DMS114 treated with DMSO at 0.1 percent for 48 hours (cell line): ENCODE results near the gene CERKL.

Experiments
- DNase-seq: peaks from one replicate; lab custom pipeline; 2025; ENCODE audit not compliant: unreplicated experiment; lab: John Stamatoyannopoulos, UW

The CERKL gene

DNA sequence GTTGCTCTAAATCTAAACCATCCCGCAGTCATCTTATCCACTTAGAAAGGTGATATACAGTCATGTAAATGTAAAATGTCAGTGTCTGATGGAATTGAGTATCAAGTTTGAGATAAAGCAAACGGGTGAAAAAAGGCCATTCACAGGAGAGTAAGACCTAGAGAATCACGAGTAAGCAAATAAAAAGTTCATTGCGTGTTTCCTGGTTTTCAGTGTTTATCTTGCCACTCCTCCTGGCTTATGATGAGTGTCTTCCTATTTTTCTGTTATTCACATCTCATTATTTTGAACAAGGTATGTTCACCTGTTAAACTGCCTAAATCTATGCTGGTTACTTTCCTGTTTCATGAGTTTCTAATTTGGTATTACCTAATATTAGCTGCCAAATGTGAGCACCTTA lies 130.9 kb downstream of the CERKL start:
- DNase-seq, result no peak

DNA sequence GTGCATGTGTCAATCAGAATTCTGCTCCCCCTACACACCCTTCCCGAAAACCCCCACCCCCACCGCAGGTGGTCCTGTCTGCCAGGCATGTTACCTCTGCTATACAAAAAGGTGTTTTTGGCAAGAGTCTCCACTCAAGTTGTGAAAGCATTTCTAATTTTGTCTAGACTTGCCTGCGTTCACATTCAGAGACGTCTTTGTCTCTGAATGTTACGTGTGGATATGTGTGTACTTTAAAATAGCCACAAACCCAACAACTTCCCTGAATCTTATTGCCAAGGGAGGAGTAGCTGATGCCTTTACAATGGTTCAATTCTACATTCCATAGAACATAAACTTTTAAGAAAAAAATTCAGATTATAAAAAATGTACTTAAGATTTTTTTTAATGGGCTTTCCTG lies 133.1 kb downstream of the CERKL start:
- DNase-seq, result no peak

DNA sequence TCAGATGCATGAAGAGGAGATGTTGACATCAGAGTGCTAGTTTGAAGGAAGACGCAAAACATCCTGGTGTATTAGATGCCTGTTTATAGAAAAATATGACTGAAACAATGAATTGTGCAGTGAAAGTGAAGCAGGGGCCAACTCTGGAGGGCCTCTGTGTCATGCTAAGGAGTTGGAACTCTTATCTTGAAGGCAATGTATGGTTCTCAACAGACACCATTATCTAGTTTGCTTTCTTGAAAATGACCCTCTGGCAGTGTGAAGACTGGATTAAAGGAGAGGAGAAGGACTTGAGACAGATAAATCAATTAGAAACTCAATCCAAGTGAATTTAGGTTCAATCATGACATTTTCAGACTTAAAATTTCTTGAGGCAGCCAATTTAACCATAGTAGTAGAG lies 136.7 kb downstream of the CERKL start:
- no peak for DNase-seq

DNA sequence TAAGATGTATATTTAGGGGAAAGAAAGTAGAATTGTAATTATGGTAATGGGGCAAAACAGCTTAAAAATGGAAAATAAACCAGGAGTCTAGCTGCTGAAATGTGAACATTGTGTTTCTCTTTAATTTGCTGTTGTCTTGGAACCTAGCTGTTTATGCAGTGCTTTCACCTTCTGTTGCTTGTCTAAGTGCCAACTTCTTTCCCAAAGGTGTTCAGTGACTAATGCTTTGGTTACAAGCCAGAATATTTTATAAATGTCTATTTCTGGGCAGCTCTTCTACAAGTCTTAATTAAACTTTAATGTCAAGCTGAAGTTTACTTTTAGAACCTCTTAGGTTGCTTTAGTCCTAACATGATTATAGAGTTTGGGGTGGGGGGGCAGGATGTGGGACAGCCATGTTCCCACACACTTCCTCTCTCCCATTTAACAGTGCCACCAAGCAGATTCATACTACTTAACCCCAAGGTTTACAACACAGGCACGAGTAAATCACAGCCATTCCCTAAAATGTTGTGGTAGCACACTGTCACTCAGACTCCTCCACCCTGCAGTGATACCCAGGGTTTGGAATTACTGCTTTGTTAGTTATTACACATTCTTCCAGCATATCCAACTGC lies 139.1 kb downstream of the CERKL start:
- DNase-seq, result no peak

DNA sequence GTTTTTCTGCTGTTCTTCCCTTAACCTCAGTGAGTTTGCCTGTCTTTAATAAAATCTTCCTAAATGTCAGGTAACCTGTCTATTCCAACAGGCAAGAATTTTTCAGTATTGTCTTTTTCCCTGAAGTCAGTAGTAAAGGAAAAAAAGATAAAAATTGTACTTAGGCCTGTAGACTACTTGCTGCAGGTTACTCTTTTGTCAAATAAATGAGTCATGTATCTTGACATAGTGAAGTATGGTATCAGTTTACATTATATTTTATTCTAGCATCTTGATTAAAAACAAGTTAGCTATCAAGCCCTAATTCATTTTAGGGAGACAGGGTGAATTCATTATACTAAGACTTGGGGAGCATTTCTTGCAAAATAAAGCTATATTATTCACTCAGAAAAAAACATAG lies 139.9 kb downstream of the CERKL start:
- no peak for DNase-seq

DNA sequence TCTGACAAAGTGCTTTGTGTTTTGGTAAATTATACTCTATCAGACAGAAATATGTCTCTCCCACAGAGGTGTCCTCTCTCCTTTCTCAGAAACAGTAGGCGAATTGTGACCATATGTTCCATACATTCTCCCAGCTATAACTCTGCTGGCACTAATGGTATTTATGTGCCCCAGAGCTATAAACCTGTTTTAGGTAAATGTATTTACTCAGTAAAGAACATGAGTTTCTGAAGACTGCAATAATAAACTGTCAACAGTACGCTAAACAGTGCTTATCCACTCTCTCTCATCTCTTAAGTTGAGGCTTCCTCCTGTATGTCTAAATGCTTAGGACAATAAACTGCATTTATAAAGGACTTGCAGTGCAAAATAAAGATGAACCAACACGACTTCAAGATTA lies 141.2 kb downstream of the CERKL start:
- no peak for DNase-seq

DNA sequence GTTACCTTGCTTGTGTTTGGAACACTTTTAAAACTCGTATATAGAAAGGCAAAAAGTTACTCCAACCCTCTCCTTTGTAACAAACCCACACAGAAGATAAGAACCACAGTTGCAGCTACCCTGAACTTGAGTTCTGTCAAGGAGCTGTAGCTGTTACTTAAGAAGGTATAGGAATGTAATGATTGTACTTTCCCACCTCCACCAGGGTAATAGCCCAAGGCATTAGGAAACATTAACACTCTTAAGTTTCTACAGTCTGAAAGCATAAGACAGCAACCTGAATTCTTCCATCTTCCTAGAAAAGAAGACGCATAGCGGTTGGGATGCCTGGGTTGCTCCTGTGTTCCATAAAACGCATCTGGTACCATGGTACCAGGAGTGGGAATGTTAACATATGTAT lies 156.7 kb downstream of the CERKL start:
- no peak for DNase-seq

DNA sequence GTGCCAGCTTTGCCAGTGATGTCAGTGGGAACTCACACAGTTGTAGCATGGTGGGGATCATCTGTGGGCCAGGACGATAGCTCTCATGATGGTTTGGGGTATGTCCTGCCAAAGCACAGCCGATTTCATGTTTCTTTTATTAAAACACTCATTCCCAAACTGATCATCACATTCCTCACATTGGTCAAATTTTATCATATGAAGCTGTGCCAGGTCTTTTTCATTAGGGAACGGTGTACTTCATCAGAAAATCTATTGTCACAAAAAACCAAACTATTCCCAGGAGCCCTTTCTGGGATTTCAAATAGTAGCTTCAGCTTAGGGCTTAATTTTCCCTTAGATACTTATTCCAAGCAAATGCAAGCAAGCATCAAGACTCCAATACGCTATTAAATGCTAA lies 157.7 kb downstream of the CERKL start:
- no peak for DNase-seq
